ENCODE measurements around the gene SYCP2.

SYCP2 gene

GRCh38 chr20:59835448-59836395, 97.7 kb downstream of the SYCP2 start:
- no peak overlapping the region for H3K4me3 ChIP-seq (ENCODE audit: control insufficient read depth, low read depth, low read length)
- no peak for TF ChIP-seq CTCF (IDR thresholded peaks at IDR 0.05; ENCODE audit: control insufficient read depth, insufficient read depth, low read depth, low read length, missing control alignments)
- no peak for DNase-seq (ENCODE audit: low read depth)

- no peak for TF ChIP-seq CTCF (IDR thresholded peaks at IDR 0.05; ENCODE audit: control insufficient read depth, insufficient read depth, low read depth, low read length, missing control alignments)
- H3K4me3 ChIP-seq (ENCODE audit: control insufficient read depth, low read depth, low read length), result no peak overlapping the region
- no peak for DNase-seq (ENCODE audit: low read depth)
These were observed 98.4 kb downstream of the SYCP2 start for GRCh38 chr20:59835057-59835447.

- H3K4me3 ChIP-seq (ENCODE audit: control insufficient read depth, low read depth, low read length), result no peak overlapping the region
- no peak for TF ChIP-seq CTCF (IDR thresholded peaks at IDR 0.05; ENCODE audit: control insufficient read depth, insufficient read depth, low read depth, low read length, missing control alignments)
- no peak for DNase-seq (ENCODE audit: low read depth)
These were observed 100.8 kb downstream of the SYCP2 start for GRCh38 chr20:59832406-59833363.

GRCh38 chr20:59831916-59832270, 101.5 kb downstream of the SYCP2 start:
- DNase-seq (ENCODE audit: low read depth), result no peak
- H3K4me3 ChIP-seq (ENCODE audit: control insufficient read depth, low read depth, low read length), result no peak overlapping the region
- no peak for TF ChIP-seq CTCF (IDR thresholded peaks at IDR 0.05; ENCODE audit: control insufficient read depth, insufficient read depth, low read depth, low read length, missing control alignments)

- no peak for TF ChIP-seq CTCF (IDR thresholded peaks at IDR 0.05; ENCODE audit: control insufficient read depth, insufficient read depth, low read depth, low read length, missing control alignments)
- no peak overlapping the region for H3K4me3 ChIP-seq (ENCODE audit: control insufficient read depth, low read depth, low read length)
- DNase-seq (ENCODE audit: low read depth), result no peak
These were observed 102.2 kb downstream of the SYCP2 start for GRCh38 chr20:59831024-59831915.

GRCh38 chr20:59830665-59831023, 102.8 kb downstream of the SYCP2 start:
- no peak for DNase-seq (ENCODE audit: low read depth)
- no peak overlapping the region for H3K4me3 ChIP-seq (ENCODE audit: control insufficient read depth, low read depth, low read length)
- TF ChIP-seq CTCF (IDR thresholded peaks at IDR 0.05; ENCODE audit: control insufficient read depth, insufficient read depth, low read depth, low read length, missing control alignments), result no peak

Measured in AG09309 (cell line).